IMR-90 (cell line): Measurements from ENCODE around the gene TMEM52. TPM values are rescaled to one million over a fixed set of nuclear protein-coding genes. Genes with fewer than 3 reads are reported as not detected.

ENCODE experiments used
- ATAC-seq: fragments of 200-7000 bp; cut with Tn5 transposase; 2 replicates; pipeline ENCODE4 v1.9.1; 2020; ENCODE audit warnings: low read depth, mild to moderate bottlenecking, moderate library complexity
- BruUV-seq: library from RNA; stranded (reverse); fragments of 400-500 nt; replicated peaks from 2 replicates; lab custom pipeline; 2021; lab: Mats Ljungman, UMichigan
- CTCF ChIA-PET: fragments of 300-600 bp; formaldehyde crosslinking; extraction: SDS; loops from one replicate; lab custom pipeline; 2021; ENCODE audit warnings: antibody characterized with exemption; lab: Yijun Ruan, JAX
- POLR2A ChIA-PET: fragments of 300-600 bp; sonication (Branson Sonifier 250); formaldehyde crosslinking; loops from one replicate; lab custom pipeline; 2022; ENCODE audit warnings: antibody characterized with exemption; ENCODE audit not compliant: unreplicated experiment; lab: Charles Lee
- DNase-seq: peaks from one replicate; pipeline ENCODE4 v3.0.0; 2013
- H2AFZ ChIP-seq: replicated peaks from 2 replicates; pipeline ENCODE3; 2013; ENCODE audit warnings: low read length, mild to moderate bottlenecking; ENCODE audit not compliant: poor library complexity
- H2AK5ac ChIP-seq: 2 replicates; pipeline ENCODE4 v1.6.1; 2013; ENCODE audit warnings: low read depth, low read length, inconsistent platforms
- H2AK9ac ChIP-seq: replicated peaks from 2 replicates; pipeline ENCODE3; 2013; ENCODE audit warnings: mild to moderate bottlenecking, low read depth, low read length, moderate library complexity; ENCODE audit not compliant: poor library complexity
- H2BK120ac ChIP-seq: 2 replicates; pipeline ENCODE4 v1.6.1; 2013; ENCODE audit warnings: low read depth, low read length, inconsistent platforms
- H2BK15ac ChIP-seq: 3 replicates; pipeline ENCODE4 v1.6.1; 2013; ENCODE audit warnings: low read depth, low read length, inconsistent platforms
- H2BK20ac ChIP-seq: 2 replicates; pipeline ENCODE4 v1.6.1; 2013; ENCODE audit warnings: low read depth, mild to moderate bottlenecking, inconsistent platforms, low read length, moderate library complexity
- H2BK5ac ChIP-seq: 2 replicates; pipeline ENCODE4 v1.6.1; 2013; ENCODE audit warnings: mild to moderate bottlenecking, low read depth, low read length, inconsistent platforms; ENCODE audit not compliant: poor library complexity, severe bottlenecking
- H3K14ac ChIP-seq: replicated peaks from 2 replicates; pipeline ENCODE4 v1.6.1; 2013; ENCODE audit warnings: low read depth, low read length, inconsistent platforms
- H3K18ac ChIP-seq: 2 replicates; pipeline ENCODE4 v1.6.1; 2013; ENCODE audit warnings: low read depth, low read length, control low read depth
- H3K23ac ChIP-seq: 2 replicates; pipeline ENCODE4 v1.6.1; 2013; ENCODE audit warnings: low read depth, low read length, inconsistent platforms
- H3K27ac ChIP-seq: 2 replicates; pipeline ENCODE4 v1.5.1; 2013; ENCODE audit warnings: mild to moderate bottlenecking, control low read depth, low read length; ENCODE audit not compliant: insufficient read depth
- H3K27me3 ChIP-seq: 2 replicates; pipeline ENCODE4 v1.6.1; 2013; ENCODE audit warnings: low read length; ENCODE audit not compliant: control insufficient read depth, insufficient read depth
- H3K36me3 ChIP-seq: 2 replicates; pipeline ENCODE4 v1.6.1; 2013; ENCODE audit warnings: low read length, mixed read lengths; ENCODE audit not compliant: control insufficient read depth, insufficient read depth
- H3K4ac ChIP-seq: 2 replicates; pipeline ENCODE4 v1.6.1; 2013; ENCODE audit warnings: low read depth, low read length, inconsistent platforms
- H3K4me1 ChIP-seq: 2 replicates; pipeline ENCODE4 v1.6.1; 2013; ENCODE audit warnings: low read length, mixed read lengths; ENCODE audit not compliant: control insufficient read depth, insufficient read depth
- H3K4me2 ChIP-seq: 2 replicates; pipeline ENCODE4 v1.6.1; 2013; ENCODE audit warnings: low read depth, mild to moderate bottlenecking, control low read depth, low read length, moderate library complexity
- H3K4me3 ChIP-seq: 2 replicates; pipeline ENCODE4 v1.5.1; 2013; ENCODE audit warnings: low read depth, mild to moderate bottlenecking, control low read depth, low read length, moderate library complexity; ENCODE audit not compliant: insufficient read depth
- H3K56ac ChIP-seq: 2 replicates; pipeline ENCODE4 v1.6.1; 2013; ENCODE audit warnings: low read length, inconsistent platforms; ENCODE audit not compliant: insufficient read depth; ENCODE audit errors: extremely low read depth
- H3K79me1 ChIP-seq, 2 experiments: 2 replicates each; pipeline ENCODE4 v1.6.1; 2013; ENCODE audit warnings: low read length in 2 of 2, inconsistent platforms in 1 of 2, low read depth in 1 of 2
- H3K9ac ChIP-seq: 2 replicates; pipeline ENCODE4 v1.6.1; 2013; ENCODE audit warnings: low read depth, low read length, control low read depth
- H3K9me1 ChIP-seq: 2 replicates; pipeline ENCODE4 v1.6.1; 2013; ENCODE audit warnings: low read length, inconsistent platforms; ENCODE audit not compliant: insufficient read depth
- H3K9me3 ChIP-seq: 2 replicates; pipeline ENCODE4 v1.6.1; 2013; ENCODE audit warnings: low read length; ENCODE audit not compliant: control insufficient read depth, insufficient read depth
- H4K20me1 ChIP-seq: 2 replicates; pipeline ENCODE4 v1.6.1; 2013; ENCODE audit warnings: low read length, inconsistent platforms; ENCODE audit not compliant: insufficient read depth
- H4K5ac ChIP-seq: 2 replicates; pipeline ENCODE4 v1.6.1; 2013; ENCODE audit warnings: mild to moderate bottlenecking, low read depth, low read length, control low read depth
- H4K8ac ChIP-seq, 2 experiments: 2 replicates each; pipeline ENCODE4 v1.6.1; 2013; ENCODE audit warnings: low read depth in 2 of 2, low read length in 2 of 2, control low read depth in 1 of 2, inconsistent platforms in 1 of 2
- H4K91ac ChIP-seq: 2 replicates; pipeline ENCODE4 v1.6.1; 2013; ENCODE audit warnings: low read depth, low read length, inconsistent platforms; ENCODE audit not compliant: insufficient read depth
- BHLHE40 ChIP-seq: fragments of 150-350 bp; IDR thresholded peaks from 2 replicates; pipeline ENCODE4 v1.6.1; 2016; ENCODE audit warnings: mild to moderate bottlenecking, low read depth, low read length
- CEBPB ChIP-seq: IDR thresholded peaks from 2 replicates; pipeline ENCODE4 v1.6.1; 2012; ENCODE audit warnings: low read depth, low read length, improper control_type of control experiment
- CHD1 ChIP-seq: IDR thresholded peaks from 2 replicates; pipeline ENCODE4 v1.6.1; 2012; ENCODE audit warnings: low read depth, low read length, improper control_type of control experiment
- FOS ChIP-seq: fragments of 150-350 bp; IDR thresholded peaks from 2 replicates; pipeline ENCODE4 v1.6.1; 2016; ENCODE audit warnings: low read depth, low read length
- MAFK ChIP-seq: IDR thresholded peaks from 2 replicates; pipeline ENCODE4 v1.6.1; 2012; ENCODE audit warnings: low read depth, low read length, improper control_type of control experiment
- MAZ ChIP-seq: IDR thresholded peaks from 2 replicates; pipeline ENCODE4 v1.6.1; 2012; ENCODE audit warnings: low read depth, mild to moderate bottlenecking, low read length, improper control_type of control experiment, moderate library complexity, borderline replicate concordance
- MXI1 ChIP-seq: IDR thresholded peaks from 2 replicates; pipeline ENCODE4 v1.6.1; 2012; ENCODE audit warnings: low read depth, mild to moderate bottlenecking, low read length, moderate library complexity, borderline replicate concordance
- NFE2L2 ChIP-seq: fragments of 150-350 bp; IDR thresholded peaks from 2 replicates; pipeline ENCODE4 v1.6.1; 2016; ENCODE audit warnings: low read depth, mild to moderate bottlenecking, low read length
- POLR2A ChIP-seq: IDR thresholded peaks from 2 replicates; pipeline ENCODE4 v1.6.1; 2012; ENCODE audit warnings: mild to moderate bottlenecking, low read depth, low read length
- RAD21 ChIP-seq: IDR thresholded peaks from 2 replicates; pipeline ENCODE4 v1.6.1; 2012; ENCODE audit warnings: low read length, improper control_type of control experiment
- RCOR1 ChIP-seq: IDR thresholded peaks from 2 replicates; pipeline ENCODE4 v1.6.1; 2012; ENCODE audit warnings: mild to moderate bottlenecking, low read length, improper control_type of control experiment; ENCODE audit not compliant: insufficient replicate concordance
- RFX5 ChIP-seq: IDR thresholded peaks from 2 replicates; pipeline ENCODE4 v1.8.0; 2012; ENCODE audit warnings: low read depth, mild to moderate bottlenecking, low read length, moderate library complexity
- SMC3 ChIP-seq: fragments of 150-350 bp; IDR thresholded peaks from 2 replicates; pipeline ENCODE4 v1.6.1; 2016; ENCODE audit warnings: low read depth, mild to moderate bottlenecking, antibody characterized with exemption, low read length, moderate library complexity
- WGBS, 2 experiments: methylation state at CpG; one replicate each; pipeline versions ENCODE4 v1.1.5 to v1.1.7; 2013; ENCODE audit warnings: missing lambda C conversion rate in 2 of 2; ENCODE audit not compliant: insufficient read length in 1 of 2; ENCODE audit errors: extremely low coverage in 2 of 2; 5-methylcytosine and 5-hydroxymethylcytosine counted together
- dilution Hi-C: fragments of 300-500 bp; cut with HindIII; formaldehyde crosslinking; loops from one replicate; pipeline ENCODE4 v1.14.3; 2018; ENCODE audit warnings: low sequenced_read_pairs; ENCODE audit not compliant: unreplicated experiment
- in situ Hi-C: fragments of 300-500 bp; cut with MboI; formaldehyde crosslinking; loops from 3 replicates; pipeline ENCODE4 v1.14.3; 2019; ENCODE audit warnings: low sequenced_read_pairs, inconsistent platforms, mixed read lengths
- intact Hi-C: fragments of 100-400 bp; cut with micrococcal nuclease; formaldehyde crosslinking; loops from 2 replicates; pipeline ENCODE4 v1.10.0; 2022
- polyA plus RNA-seq, 3 experiments: library from polyadenylated mRNA; depleted of rRNA; stranded (reverse); fragments of >200 nt; gene quantifications; 2 replicates each; pipeline ENCODE4 v1.2.3, GENCODE V29; 2012; ENCODE audit warnings: low replicate concordance in 1 of 3
- total RNA-seq: library from RNA; depleted of rRNA; stranded (reverse); fragments of >200 nt; gene quantifications from 2 replicates; pipeline ENCODE4 v1.2.3, GENCODE V29; 2012
- TF ChIP-seq, protein P1 (sequence below): fragments of 150-350 bp; IDR thresholded peaks from 2 replicates; pipeline ENCODE4 v1.6.1; 2017; ENCODE audit warnings: mild to moderate bottlenecking, antibody characterized with exemption, low read length, low read depth
- TF ChIP-seq, protein P2 (sequence below): fragments of 150-350 bp; IDR thresholded peaks from 2 replicates; pipeline ENCODE4 v1.6.1; 2016; ENCODE audit warnings: low read depth, mild to moderate bottlenecking, low read length, moderate library complexity, borderline replicate concordance
- TF ChIP-seq, protein P3 (sequence below): conservative IDR thresholded peaks from 2 replicates; pipeline ENCODE4 v1.5.1; 2012; ENCODE audit warnings: mild to moderate bottlenecking, low read depth, low read length, improper control_type of control experiment

Gene TMEM52
- total and polyA plus RNA-seq, 2 of the 4 experiments (the other 2 are of a cell fraction) = 0.54 to 1.3 TPM

DNA sequence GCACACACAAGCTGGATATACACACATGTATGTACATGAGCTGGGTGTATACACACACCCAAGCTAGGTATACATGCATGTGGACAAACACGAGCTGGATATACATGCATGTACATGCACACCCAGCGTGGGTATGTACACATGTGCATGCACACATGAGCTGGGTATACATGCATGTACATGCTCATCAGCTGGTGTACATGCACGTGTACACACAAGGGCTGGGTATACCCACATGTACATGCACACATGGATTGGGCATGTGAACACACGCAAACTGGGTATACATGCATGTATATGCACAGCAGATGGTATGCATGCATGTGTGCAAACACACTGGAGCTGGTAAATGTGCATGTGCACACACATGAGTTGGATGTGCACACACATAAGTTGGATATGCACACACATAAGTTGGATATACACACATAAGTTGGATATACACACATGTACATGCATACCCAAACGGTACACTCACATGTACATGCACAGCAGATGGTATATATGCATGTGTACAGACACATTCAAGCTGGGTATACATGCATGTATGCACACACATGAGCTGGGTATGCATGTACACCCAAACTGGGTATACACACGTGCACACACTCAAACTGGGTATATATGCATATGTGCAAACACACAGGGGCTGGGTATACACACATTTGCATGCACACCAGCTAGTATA lies 20.7 kb downstream of the TMEM52 start:
- DNase-seq = no peak
- Histone ChIP-seq H3K14ac (no peak overlapping the region), H3K23ac (no peak overlapping the region), H3K9me3 (peaks cover 3% of the 10 kb centered on the region; the same call in 1 of the 2 replicates), H3K56ac (no peak overlapping the region), H2BK20ac (no peak overlapping the region), H3K27me3 (peaks cover 2% of the 10 kb centered on the region; the same call in 1 of the 2 replicates), H3K4me2 (no peak overlapping the region), H4K91ac (no peak overlapping the region), H3K4ac (no peak overlapping the region), H2AK9ac (no peak overlapping the region), H3K18ac (no peak overlapping the region), H2AK5ac (no peak overlapping the region), H3K27ac (no peak overlapping the region), H3K9ac (no peak overlapping the region), H4K5ac (no peak overlapping the region), H4K8ac (no peak overlapping the region), H3K79me1 (no peaks in the 10 kb centered on the region), H2AFZ (no peak overlapping the region), H3K36me3 (no peaks in the 10 kb centered on the region), H2BK15ac (no peak overlapping the region), H4K20me1 (no peaks in the 10 kb centered on the region), H3K9me1 (peaks cover 2% of the 10 kb centered on the region), H2BK5ac (no peak overlapping the region), H2BK120ac (no peak overlapping the region), H3K4me3 (no peak overlapping the region), H3K4me1 (no peaks in the 10 kb centered on the region)
- ChIA-PET CTCF (no interaction called here), POLR2A (no interaction called here)
- TF ChIP-seq MXI1 = no peak
- TF ChIP-seq, protein P1, sequence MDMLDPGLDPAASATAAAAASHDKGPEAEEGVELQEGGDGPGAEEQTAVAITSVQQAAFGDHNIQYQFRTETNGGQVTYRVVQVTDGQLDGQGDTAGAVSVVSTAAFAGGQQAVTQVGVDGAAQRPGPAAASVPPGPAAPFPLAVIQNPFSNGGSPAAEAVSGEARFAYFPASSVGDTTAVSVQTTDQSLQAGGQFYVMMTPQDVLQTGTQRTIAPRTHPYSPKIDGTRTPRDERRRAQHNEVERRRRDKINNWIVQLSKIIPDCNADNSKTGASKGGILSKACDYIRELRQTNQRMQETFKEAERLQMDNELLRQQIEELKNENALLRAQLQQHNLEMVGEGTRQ = no peak
- no peak for TF ChIP-seq CHD1
- no peak for TF ChIP-seq POLR2A
- no peak for TF ChIP-seq RAD21
- no peak for TF ChIP-seq RCOR1
- TF ChIP-seq SMC3 = no peak
- TF ChIP-seq MAZ = no peak
- TF ChIP-seq BHLHE40 = no peak
- TF ChIP-seq CEBPB = no peak
- TF ChIP-seq, protein P2, sequence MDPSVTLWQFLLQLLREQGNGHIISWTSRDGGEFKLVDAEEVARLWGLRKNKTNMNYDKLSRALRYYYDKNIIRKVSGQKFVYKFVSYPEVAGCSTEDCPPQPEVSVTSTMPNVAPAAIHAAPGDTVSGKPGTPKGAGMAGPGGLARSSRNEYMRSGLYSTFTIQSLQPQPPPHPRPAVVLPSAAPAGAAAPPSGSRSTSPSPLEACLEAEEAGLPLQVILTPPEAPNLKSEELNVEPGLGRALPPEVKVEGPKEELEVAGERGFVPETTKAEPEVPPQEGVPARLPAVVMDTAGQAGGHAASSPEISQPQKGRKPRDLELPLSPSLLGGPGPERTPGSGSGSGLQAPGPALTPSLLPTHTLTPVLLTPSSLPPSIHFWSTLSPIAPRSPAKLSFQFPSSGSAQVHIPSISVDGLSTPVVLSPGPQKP = no peak
- no peak for TF ChIP-seq FOS
- TF ChIP-seq, protein P3, sequence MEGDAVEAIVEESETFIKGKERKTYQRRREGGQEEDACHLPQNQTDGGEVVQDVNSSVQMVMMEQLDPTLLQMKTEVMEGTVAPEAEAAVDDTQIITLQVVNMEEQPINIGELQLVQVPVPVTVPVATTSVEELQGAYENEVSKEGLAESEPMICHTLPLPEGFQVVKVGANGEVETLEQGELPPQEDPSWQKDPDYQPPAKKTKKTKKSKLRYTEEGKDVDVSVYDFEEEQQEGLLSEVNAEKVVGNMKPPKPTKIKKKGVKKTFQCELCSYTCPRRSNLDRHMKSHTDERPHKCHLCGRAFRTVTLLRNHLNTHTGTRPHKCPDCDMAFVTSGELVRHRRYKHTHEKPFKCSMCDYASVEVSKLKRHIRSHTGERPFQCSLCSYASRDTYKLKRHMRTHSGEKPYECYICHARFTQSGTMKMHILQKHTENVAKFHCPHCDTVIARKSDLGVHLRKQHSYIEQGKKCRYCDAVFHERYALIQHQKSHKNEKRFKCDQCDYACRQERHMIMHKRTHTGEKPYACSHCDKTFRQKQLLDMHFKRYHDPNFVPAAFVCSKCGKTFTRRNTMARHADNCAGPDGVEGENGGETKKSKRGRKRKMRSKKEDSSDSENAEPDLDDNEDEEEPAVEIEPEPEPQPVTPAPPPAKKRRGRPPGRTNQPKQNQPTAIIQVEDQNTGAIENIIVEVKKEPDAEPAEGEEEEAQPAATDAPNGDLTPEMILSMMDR = no peak
- no peak for TF ChIP-seq NFE2L2
- no peak for TF ChIP-seq MAFK
- TF ChIP-seq RFX5 = no peak
- BruUV-seq = no TSS peak
- intact Hi-C loops (no loop called here), dilution Hi-C loops (no loop called here), in situ Hi-C loops (no loop called here)
- ATAC-seq = no peak
- 72% methylated on average over 4 of the region's 6 CpGs; no CpG with 5 or more reads in 1 of the 2 experiments for WGBS, 2 experiments
